Activated gamma-delta T cell treated with anti-CD3 and anti-CD28 coated beads, Interleukin-2, amount 50 U/mL, for 16 hours (primary cell): ENCODE data around the gene GJD4.
A peak's percentile ranks its signal among the peaks of the same experiment; 100 is the strongest.

ENCODE experiments used
- DNase-seq: peaks from one replicate; pipeline ENCODE4 v3.0.0-alpha.2; 2020; ENCODE audit warnings: low read depth

GJD4 gene

DNA sequence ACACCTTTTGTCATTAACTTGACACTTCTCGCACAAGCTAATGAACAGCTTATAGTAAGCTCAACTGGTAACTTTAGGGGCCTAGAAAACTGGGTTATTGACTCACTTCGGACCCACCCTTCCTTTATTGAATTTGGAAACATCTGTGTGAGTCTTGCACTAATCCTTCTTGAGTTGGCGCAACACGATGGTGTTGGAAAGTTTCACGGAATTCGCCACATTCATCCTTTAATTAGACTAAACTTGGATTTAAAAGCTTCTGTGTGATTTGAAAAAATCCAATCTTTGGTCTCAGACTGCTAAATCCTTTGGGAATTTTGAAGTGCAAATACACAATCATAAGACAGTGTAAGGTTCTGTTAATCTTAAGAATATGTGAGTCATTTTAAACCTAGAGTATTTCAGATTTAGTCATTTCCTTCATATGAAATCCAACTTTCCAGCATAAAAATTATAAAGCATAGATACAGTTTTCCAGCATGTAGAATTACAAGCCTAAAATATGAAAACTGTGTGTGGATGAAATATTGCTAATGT is 21.9 kb downstream of the GJD4 start:
- DNase-seq: no peak

DNA sequence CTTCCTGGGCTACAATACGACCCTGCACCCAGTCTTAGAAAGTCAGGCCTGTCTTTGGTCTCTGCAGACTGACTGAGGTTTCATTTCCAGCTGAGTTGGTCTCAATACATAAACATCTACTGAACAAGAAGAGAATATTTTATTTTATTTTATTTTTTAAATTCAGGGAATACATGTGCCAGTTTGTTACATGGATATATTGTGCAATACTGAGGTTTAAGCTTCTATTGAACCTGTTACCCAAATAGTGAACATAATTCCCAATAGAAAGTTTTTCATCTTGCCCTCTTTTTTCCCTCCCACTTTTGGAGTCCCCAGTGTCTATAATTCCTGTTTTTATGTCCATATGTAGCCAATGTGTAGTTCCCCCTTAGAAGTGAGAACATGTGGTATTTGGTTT is 26.3 kb downstream of the GJD4 start:
- DNase-seq: no peak

DNA sequence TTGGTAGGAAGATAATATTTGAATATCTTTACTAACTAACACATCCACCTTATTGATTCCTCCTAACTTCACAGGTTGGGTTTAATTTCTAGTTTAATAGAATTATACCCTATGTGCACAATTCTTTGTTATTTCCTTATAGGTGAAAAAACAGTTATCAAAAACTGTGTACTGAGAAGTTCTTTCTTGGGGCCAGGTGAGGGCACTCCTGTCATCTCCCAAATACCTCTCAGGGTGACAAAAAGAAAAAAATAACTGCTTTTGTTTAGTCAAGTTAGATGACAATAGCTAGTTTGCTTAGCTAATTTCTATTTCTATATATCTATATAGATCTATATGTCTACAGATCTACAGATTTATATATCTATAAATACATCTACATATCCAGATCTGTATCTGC is 26.9 kb downstream of the GJD4 start:
- no peak for DNase-seq

DNA sequence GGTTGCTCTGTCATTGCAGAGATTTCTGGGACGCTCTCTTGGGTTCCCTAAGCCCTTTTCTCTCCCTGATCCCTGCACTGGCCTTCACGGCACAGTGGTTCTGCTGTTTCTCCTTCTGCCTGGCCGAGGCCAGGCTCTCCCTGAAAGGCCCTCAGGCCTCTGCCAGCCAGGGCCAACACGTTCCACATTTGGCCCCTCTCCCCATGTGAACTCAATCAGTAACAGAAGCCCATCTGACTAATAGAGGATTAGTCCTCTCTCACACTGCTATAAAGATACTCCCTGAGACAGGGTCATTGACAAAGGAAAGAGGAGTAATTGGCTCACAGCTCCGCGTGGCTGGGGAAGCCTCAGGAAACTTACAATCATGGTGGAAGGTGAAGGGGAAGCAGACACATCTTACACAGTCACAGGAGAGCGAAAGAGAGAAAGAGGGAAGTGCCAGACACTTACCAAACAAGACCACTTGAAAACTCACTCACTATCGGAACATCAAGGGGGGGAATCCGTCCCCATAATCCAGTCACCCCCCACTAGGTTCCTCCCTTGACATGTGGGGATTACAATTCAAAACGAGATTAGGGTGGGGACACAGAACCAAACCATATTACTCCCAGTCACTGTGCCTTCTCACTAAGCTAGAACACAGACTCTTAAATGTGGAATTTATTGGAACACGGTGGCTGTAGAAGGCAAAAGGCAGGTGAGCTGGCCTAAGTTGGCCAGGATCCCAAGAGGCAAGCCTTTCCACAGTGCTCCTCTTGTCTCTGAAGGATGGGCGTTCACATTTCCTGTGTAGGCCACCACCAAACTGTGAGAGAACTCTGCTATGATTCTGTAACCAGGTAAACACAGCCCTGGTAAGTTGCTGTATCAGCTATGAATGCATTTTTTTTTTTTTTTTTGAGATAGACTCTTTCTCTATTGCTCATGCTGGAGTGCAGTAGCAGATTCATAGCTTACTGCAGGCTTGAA is 28.2 kb downstream of the GJD4 start:
- DNase-seq: no peak

DNA sequence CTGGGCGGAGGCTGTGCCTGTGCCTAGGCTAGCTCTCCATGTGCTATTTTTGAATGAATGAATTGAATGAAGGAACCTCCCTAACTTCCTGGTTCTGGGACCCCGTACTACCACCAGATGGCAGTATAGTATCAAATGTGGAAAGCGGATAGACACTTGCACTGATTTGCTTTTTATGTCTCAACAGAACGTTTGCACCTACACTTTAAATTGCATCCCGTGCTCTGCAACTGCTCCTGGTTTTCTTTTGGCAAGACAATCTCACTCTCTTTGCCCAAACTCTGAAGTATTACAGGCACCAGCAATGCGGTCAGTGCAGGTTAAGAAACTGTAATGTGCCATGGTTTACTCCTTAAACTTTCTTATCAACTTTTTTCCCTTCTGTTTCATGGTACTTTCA is 30.4 kb downstream of the GJD4 start:
- no peak for DNase-seq

DNA sequence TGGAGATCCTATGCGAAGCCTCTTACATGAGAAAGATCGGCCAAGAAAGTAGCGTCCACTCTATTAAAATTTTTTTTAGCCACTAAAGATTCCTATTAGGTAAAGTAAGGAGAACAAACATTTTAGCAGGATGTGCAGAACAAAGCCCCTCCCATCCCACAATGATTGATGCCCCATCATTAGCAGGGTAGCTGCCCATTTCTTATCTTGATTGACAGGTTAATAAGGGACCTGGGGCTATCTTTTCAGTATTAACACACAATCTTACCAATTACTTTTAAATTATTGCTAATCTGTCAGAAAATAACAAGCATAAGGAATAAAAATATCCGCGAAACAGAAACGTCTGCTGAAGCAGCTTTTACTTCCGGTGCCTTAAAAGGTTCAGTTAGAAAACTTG is 31.8 kb downstream of the GJD4 start:
- no peak for DNase-seq

DNA sequence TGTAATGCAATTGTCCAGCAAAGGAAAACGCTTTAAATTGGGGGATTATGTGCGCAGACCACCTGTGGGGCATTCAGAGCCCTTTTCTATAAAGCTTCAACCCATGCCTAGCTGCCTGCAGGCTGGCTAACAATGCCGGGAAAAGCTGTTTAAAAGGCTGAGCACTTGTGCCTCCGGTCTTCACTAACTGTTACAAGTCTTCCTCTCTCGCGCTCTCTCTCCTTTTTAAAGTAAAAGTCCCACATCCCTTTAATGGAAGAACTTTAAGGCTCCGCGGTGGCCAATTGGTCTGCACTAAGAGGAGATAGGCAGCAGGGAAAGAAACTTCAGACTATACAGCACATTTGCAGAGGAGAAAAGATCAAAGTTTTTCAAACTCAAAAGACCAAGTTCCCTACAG is 32.3 kb downstream of the GJD4 start:
- DNase-seq: no peak

DNA sequence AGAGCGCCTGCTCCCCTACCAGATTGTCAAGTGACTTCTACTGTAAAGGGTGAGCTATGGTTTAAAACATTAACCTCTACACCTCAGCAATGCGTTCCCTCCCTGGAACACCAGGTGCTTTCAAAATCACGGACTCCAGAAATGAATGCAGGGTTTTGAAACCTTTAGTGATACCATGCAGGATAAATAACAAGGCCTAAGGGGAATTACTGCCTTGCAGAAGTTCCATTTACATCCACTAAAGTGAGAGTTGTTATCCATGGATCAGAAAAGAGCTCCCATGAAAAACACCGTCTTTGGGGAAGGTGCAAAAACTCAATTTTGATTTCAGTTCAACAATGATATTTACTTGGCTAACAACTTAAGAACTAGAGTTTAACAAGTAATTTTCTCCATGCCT is 33.0 kb downstream of the GJD4 start:
- DNase-seq: no peak

DNA sequence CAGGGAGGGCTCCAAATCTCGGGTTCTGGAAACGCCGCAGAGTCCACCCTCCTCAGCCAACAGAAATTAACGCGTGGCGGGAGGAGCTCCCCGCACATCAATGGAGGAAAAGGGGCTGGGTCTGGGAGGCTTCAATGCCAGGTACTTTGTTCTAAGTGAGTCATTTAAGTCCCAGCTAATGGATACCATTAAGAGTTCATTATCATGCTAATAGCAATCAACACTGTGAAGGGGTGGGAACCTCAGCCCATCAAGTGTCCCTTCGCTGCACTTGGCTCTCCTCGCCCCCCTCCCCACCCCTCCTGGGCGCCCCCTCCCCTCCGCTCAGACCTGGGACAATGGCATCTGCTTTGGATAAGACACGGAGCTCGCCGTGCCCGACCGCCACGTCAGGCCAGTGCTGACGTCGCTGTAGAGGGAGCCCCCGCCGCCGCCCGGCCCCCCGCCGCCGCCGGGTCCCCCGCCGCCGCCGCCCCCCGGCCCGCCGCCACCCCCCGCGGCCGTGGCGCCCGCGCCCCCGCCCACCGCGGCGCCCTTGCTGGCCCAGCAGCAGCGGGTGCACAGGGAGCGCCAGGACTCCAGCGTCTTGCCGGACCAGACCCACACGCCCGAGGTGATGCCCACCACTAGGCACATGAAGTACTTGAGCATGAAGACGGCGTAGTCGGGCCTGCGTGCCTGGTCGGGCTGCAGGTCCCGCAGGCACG is 34.0 kb downstream of the GJD4 start:
- DNase-seq: no peak

DNA sequence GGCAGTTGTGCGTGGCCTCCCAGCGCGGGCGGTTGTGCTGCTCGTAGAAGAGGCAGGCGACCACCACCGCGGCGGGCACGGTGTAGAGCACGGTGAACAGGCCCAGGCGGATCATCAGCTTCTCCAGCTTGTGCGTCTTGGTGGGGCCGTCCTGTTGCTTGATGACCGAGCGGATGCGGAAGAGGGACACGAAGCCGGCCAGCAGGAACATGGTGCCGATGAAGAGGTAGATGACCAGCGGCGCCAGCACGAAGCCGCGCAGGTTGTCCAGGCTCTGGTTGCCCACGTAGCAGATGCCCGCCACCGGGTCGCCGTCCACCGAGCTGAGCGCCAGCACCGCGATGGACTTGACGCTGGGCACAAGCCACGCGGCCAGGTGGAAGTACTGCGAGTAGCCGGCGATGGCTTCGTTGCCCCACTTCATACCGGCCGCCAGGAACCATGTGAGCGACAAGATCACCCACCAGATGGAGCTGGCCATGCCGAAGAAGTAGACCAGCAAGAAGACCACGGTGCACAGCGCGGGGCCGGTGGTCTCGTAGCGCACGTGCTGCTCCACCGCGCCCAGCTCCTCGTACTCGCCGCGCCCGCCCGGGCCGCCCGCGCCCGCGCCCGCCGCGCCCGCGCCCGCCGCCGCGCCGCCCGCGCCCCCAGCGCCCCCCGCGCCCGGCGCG is 34.7 kb downstream of the GJD4 start:
- DNase-seq: no peak

DNA sequence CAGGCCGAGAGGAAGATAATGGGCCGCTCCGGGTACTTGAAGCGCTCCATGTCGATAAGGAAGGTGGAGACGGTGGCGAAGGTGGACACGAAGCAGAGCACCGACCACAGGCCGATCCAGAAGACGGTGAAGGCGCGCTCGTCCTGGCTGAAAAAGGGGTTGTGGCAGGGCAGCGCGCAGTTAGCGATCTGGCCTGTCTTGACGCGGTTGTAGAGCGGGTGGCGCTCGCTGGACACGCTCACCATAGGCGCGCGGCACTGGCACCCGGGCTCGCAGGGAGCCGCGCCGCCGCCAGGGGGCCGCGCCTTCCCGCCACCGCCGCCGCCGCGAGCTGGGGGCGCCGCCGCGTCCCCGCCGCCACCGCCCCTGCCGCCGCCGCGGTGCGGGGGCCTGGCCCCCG is 35.3 kb downstream of the GJD4 start:
- no peak for DNase-seq

DNA sequence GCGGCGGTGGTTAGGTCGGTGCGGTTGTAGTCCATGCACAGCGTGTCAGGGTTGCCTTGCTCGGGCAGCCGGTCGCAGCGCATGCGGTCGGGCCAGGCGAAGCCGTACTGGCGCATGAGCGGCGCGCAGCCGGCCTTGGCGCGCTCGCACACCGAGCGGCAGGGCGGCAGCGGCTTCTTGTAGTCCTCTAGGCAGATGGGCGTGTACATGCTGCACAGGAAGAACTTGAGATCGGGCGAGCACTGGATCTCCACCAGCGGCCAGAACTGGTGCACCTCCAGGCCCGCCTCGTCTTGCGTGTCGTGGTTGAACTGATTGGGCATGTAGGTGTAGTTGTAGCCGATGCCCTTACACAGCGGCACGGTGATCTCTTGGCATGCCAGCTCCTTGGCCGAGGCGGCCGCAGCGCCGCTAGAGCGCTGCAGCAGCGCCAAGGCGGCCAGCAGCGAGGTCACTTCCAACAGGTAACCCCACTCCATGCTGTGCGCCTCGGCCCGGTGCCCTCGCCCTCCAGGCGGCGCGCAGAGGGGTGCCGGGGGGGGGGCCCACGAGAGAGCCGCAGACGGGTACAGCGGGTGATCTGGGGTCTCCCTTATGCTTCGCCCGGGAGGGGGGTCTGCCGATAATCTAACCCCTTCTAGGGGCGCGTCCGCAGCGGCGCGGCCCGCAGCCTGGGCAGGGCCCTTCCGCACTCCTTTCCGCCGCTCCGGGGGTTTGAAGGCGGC is 36.0 kb downstream of the GJD4 start:
- no peak for DNase-seq

DNA sequence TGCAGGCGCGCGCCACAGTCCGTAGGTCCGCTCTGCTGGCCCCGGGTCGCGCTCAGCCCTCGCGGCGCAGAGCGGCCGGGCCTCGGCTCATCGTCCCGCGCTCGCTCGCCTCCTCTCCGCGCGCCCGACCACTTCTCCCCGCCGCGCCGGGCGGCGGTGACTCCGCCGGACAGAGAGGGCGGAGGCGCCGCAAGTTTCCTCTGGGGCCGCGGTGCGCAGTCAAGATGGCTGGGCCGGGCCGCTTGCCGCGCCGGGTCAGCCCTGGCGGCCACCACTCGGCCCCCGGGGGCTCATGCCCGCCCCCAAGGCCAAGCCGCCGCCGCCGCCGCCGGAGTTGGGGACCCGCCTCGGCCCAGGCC is 36.5 kb downstream of the GJD4 start:
- no peak for DNase-seq

DNA sequence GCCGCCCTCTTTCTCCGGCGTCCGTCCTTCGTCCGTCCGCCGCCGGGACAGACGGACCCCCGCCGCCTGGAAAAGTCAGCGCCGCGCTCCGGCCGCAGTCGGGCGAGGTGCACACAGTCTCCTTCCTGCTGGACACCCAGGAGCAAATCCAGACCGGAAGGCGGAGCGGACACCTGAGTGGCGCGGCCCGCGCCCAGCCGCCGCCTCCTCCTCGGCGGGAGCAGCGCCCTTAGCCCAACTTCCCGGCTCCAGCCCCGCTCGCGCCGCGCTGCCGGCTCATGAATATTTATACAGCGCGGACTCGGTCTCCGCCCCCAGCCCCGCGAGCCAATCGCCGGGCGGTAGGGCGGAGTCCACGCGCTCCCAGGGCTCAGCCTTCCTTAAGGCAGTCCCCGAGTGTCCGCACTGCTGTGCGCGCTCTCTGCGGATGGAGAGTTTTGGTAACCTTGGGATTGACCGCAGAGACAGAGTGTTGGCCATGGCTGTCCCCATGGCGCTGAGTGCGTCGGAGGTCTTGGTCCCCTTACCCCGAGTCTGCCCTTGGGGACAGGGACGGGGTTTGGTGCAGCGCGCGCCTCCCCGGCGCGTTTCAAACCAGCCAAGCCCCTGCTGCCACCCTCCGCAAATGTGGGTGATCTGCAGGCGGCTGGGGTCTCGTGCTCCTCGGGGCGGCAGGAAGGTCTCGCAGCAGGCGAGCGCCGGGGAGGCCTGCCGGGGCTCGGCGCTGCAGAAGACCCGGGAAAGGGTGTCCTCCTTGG is 37.1 kb downstream of the GJD4 start, which contains the start of gene FZD8:
FZD8 (minus strand) TSS at position 262 of the 758 bp plus-strand sequence. CDS start 867 bp downstream, outside the sequence.
- peak; percentile 27 for DNase-seq

DNA sequence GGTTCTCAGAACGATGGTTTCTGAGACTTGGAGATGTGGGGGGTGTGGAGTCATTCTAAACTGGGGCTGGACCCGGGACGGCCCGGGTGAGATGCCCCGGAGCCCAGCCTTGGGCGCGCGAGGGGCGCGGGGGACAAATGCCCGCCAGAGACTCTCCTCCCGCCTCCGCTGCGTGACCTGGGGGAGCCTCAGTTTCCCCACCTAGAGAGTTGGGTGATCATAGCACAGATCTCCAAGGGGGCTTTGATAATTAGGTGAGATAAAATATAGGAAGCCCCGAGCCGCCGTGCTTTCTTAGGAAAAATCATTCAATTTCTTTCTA is 37.6 kb downstream of the GJD4 start:
- DNase-seq: no peak

DNA sequence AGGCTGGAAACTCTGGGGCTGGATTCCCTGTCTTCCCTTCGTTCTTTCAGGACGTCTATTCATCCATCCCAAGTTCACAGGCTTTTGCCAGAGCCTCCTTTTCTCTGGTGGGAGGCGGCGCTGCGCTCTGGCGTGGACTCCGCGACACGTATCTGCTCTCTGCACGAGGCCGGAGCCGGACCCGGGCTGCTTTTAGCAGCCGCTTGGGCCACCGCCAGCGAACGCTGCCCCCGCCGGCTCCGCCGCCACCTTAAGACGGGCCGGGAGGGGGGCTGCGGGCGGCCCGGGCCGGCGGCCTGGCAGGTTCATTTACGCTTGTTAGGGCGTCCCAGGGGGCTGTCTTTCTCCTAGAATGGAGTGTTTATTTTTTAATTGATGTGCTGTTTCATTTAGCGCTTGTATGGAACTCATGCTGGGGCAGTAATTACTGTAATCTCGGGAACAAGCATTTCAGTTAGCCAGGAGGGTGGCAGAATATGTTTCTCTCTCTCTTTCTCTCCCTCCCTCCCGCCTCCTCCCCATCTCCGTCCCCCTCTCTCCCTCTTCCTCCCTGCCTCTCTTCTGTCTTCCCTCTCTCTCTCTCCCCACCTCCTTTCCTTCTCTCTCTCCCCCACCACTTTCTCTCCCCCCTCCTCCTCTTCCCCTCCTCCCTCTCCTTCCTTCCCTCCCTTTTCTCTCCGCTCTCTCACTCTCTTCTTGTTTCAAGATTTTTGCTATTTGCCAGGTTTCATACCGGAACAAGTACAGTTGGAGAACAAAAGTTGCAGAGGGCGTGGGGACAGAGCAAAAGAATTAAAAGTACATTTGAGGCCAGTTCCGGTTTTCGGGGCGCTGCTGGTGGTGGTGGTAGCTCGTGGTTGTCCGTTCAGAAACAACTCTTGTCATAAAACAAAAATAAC is 38.3 kb downstream of the GJD4 start:
- no peak for DNase-seq

DNA sequence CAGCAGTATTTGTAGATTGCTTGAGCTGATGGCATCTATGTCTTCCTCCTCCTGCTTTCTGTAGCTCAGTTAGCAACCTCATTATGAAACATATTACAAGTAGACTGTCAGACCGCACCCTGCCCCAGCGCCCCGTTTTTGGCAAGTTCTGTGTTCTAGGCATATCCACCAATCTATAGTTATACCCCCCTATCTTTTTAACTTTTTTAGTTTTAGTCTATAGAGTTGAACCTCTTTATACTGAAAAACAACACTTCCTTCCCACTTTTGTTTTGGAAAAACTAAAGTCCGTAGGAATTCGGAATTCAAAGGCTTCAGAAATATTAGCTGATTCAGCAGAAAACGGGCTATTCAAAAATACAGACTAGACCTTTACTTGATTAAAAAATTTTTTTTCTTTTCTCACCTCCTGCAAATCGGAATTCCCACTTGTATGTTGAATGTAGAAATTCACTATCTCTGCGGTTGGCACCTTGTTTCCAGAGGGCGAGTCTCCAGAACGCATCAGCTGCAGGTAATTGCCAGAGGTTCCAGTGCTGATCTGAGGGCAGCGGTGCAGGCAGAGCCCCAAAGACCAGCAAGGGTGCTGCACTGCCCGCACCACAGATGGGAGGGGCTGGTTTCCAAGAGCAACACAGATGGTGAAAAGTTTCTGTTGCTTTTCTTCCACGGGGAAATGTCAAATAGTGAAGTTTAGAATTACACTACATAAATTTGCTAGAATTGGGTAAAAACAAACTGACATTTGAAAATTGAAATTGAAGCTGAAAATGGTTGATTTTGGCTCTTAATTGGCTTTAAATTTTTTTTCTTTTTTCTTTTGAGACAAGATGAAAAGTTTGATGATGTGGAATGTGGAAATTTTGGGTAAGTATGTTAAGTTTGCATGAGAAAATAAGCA is 39.2 kb downstream of the GJD4 start:
- DNase-seq: no peak

DNA sequence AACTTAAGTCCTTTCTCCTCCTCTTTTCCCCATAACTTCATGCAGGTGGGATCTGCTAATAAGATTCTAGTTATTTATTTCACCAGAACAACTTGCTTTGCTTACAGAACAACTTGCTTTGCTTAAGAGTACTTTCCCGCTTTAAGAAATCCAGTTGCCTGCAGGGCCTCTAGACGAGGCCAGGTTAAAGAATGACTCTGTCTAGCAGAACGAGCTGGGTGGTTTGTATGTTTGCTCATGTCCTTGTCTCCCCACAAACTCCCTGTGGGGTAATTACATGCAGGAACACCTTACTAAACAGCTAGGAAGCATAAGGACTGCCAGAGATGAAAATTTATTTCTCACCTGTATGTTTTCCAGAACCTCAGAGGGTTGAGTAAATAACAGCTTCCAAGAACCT is 45.8 kb downstream of the GJD4 start:
- DNase-seq: no peak

DNA sequence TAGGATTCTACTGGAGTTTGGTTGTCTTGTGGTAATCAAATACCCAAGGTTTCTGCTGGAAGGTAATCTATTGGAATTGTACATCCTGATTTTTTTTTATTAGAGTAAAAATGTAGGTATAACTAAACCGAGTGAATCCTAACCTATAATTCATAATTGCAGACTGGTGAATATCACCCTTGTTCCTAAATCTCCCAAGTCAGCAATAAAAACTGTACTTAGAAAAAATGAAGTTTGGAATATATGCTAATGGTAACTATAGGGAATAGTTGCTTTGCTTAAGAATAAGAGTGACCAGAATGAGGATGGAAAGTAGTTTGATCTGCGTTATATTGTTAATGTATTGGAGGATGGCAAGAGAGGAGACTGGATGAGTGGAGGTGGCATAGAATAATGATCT is 47.7 kb downstream of the GJD4 start:
- DNase-seq: no peak
